ENCODE measurements around the gene PRKCD.

Gene PRKCD

GRCh38 chr3:53146319-53146891 is 14.6 kb upstream of the PRKCD start:
- peak overlapping the region; percentile 94 for H3K27ac ChIP-seq
- no peak for TF ChIP-seq ZFX (IDR thresholded peaks at IDR 0.05; ENCODE audit: borderline replicate concordance)
- no peak for TF ChIP-seq CTCF (IDR thresholded peaks at IDR 0.05)

DNA sequence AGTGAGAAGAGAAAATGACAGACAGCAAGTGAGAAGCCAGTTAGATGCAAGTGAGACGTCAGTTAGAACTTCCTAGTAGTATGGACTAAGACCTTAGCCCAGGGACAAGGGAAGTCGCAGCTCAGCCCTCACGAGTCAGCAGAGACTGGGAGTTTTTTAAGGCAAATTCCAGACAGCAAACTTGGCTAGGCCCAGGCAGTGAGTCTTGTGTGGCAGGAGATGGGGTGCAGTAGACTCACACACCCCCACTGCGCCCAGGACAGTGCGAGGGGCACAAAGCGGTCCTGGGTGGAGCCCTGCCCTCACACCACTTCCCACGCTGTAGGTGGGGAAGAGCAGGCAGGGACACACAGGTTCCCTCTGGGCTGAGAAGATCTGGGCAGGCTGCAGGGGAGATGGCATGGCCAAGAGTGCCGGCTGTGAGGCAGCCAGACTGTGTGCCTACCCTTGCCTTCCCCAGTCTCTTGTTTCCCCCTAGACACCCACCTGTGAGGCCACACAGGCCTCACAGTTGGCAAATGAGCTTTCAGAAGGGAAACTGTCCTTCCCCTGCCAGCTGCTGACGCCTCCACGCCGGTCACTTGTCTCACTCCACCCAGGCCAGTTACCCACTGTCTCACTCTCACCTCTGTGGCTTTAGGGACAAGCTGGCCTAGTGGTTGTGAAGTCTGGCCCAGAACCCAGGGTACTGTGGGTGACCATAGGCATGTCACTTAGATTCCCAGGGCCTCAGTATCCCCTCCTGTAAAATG is 13.7 kb upstream of the PRKCD start:
- TF ChIP-seq CTCF (IDR thresholded peaks at IDR 0.05): no peak
- TF ChIP-seq ZFX (IDR thresholded peaks at IDR 0.05; ENCODE audit: borderline replicate concordance): no peak
- H3K27ac ChIP-seq: peak overlapping the region; percentile 94

GRCh38 chr3:53147903-53148400 is 13.1 kb upstream of the PRKCD start:
- TF ChIP-seq ZFX (IDR thresholded peaks at IDR 0.05; ENCODE audit: borderline replicate concordance) (no peak), CTCF (IDR thresholded peaks at IDR 0.05) (no peak)

GRCh38 chr3:53149006-53149690 is 11.9 kb upstream of the PRKCD start:
- TF ChIP-seq ZFX (IDR thresholded peaks at IDR 0.05; ENCODE audit: borderline replicate concordance) (no peak), CTCF (IDR thresholded peaks at IDR 0.05) (no peak)
- H3K27ac ChIP-seq: peak overlapping the region; percentile 94

More at GRCh38 chr3:53147903-53148400, 13.1 kb upstream of the PRKCD start:
- peak overlapping the region; percentile 94 for H3K27ac ChIP-seq

DNA sequence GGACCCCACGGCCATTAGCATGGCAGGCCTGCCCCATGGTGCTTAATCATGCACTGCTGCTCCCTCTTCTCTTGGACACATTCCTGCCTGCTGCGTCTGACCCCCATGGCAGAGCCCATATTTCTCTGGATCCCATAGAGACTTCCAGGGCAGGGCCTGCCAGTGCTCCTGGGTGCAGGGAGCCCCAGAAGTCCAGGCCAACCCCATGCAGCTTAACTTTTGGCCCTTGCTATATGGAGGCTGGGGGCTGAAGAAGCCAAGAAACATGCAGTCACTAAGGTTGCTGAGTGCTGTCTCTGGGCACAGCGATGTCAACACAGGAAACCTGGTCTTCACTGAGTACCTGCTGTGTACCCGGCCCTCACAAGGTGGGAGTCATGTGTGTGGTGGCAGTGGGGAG is 11.3 kb upstream of the PRKCD start:
- TF ChIP-seq ZFX (IDR thresholded peaks at IDR 0.05; ENCODE audit: borderline replicate concordance): no peak
- TF ChIP-seq CTCF (IDR thresholded peaks at IDR 0.05): no peak
- peak overlapping the region; percentile 94 for H3K27ac ChIP-seq

DNA sequence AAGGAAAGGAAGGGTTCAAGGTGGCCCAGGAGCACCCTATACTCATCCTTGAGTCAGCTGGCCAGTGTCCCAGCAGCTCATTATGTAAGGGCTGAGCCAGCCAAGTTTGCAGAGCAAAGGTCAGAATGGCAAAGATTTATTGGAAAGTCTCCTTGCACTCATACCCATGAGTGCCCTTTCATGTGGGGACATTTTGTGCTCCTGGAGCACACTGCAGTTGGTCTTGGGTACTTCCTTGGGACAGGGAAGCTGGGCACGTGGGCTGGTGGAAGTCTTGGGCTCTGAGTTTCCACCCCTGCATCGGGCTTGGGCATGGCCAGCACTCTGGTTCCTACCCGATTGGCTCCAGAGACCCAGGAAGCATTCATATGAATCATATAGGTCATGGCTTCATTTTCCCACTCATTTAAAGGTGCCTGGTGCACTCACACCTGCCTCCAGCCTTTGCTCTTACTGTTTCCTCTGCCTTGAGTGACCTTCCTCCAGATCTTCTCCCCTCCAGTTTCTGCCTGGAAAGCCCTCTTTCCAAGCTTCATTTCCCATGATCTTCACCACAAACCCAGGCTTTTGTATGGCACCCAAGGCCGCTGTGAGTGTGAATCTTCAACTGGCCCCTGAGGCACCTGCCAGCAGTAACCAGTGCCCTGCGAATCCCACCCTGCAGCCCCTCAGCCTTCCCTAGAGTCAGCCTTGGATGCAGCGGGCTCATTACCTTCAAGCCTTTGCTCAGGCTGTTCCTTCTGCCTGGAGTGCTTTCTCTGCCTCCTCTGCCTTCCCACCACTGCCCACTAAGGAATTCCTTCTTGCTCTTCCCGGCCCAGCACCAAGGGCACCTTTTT is 10.5 kb upstream of the PRKCD start:
- TF ChIP-seq CTCF (IDR thresholded peaks at IDR 0.05) (no peak), ZFX (IDR thresholded peaks at IDR 0.05; ENCODE audit: borderline replicate concordance) (no peak)
- peak overlapping the region; percentile 94 for H3K27ac ChIP-seq

- peak overlapping the region; percentile 94 for H3K27ac ChIP-seq
Observed at GRCh38 chr3:53151086-53151438, 9.9 kb upstream of the PRKCD start.
